C4-2B (cell line): Measurements from ENCODE around the gene CEACAM8.
"Not testable (repeated sequence)": the region's sequence is repeated elsewhere in the genome, so short reads cannot be mapped to it uniquely, and the experiment has no call there.

Source experiments
- H3K27ac ChIP-seq: fragments of 450-650 bp; 2 replicates; pipeline ENCODE4 v1.5.1; 2017
- CTCF ChIP-seq: fragments of 450-650 bp; conservative IDR thresholded peaks from 2 replicates; pipeline ENCODE4 v1.5.1; 2017; ENCODE audit warnings: mild to moderate bottlenecking
- ZFX ChIP-seq: fragments of 450-650 bp; IDR thresholded peaks from 2 replicates; pipeline ENCODE4 v1.6.1; 2017

CEACAM8 gene

GRCh38 chr19:42547929-42548328 is 46.8 kb downstream of the CEACAM8 start:
- H3K27ac ChIP-seq = no peak overlapping the region

GRCh38 chr19:42546831-42547500 is 47.8 kb downstream of the CEACAM8 start:
- no peak for TF ChIP-seq CTCF
- no peak for TF ChIP-seq ZFX
- no peak overlapping the region for H3K27ac ChIP-seq

More at GRCh38 chr19:42547929-42548328, 46.8 kb downstream of the CEACAM8 start:
- TF ChIP-seq ZFX = no peak
- TF ChIP-seq CTCF = no peak

GRCh38 chr19:42544146-42544545 is 50.6 kb downstream of the CEACAM8 start:
- no peak overlapping the region for H3K27ac ChIP-seq
- no peak for TF ChIP-seq CTCF

GRCh38 chr19:42542791-42543190 is 51.9 kb downstream of the CEACAM8 start:
- H3K27ac ChIP-seq = no peak overlapping the region
- no peak for TF ChIP-seq CTCF
- TF ChIP-seq ZFX = no peak

- TF ChIP-seq CTCF (no peak), ZFX (no peak)
- H3K27ac ChIP-seq = no peak overlapping the region
Observed at GRCh38 chr19:42540071-42540553, 54.6 kb downstream of the CEACAM8 start.

- H3K27ac ChIP-seq = no peak overlapping the region
- TF ChIP-seq CTCF = no peak
- no peak for TF ChIP-seq ZFX
Observed at GRCh38 chr19:42538841-42539709, 55.6 kb downstream of the CEACAM8 start.

GRCh38 chr19:42535276-42535675 is 59.4 kb downstream of the CEACAM8 start:
- not testable (repeated sequence) for H3K27ac ChIP-seq
